Cardiac fibroblast (primary cell): ENCODE data around the gene POLR2C.
A peak's percentile ranks its signal among the peaks of the same experiment; 100 is the strongest.

Experiments
- DNase-seq, 2 donors: peaks; one replicate each; pipeline versions ENCODE4 v3.0.0 to v3.0.0-alpha.2; 2010; ENCODE audit warnings: low read depth in 2 of 2
- H3K4me3 ChIP-seq, 2 donors: replicated peaks in 1 of 2; 1 replicate in 1 of 2; 2 replicates in 1 of 2; pipeline ENCODE4 v1.5.1; 2011; ENCODE audit warnings: low read depth in 2 of 2, low read length in 2 of 2, mild to moderate bottlenecking in 2 of 2, moderate library complexity in 1 of 2
- CTCF ChIP-seq: IDR thresholded peaks from one replicate; pipeline ENCODE4 v1.5.1; 2011; ENCODE audit warnings: low read depth, mild to moderate bottlenecking, low read length, inconsistent platforms

Gene POLR2C

DNA sequence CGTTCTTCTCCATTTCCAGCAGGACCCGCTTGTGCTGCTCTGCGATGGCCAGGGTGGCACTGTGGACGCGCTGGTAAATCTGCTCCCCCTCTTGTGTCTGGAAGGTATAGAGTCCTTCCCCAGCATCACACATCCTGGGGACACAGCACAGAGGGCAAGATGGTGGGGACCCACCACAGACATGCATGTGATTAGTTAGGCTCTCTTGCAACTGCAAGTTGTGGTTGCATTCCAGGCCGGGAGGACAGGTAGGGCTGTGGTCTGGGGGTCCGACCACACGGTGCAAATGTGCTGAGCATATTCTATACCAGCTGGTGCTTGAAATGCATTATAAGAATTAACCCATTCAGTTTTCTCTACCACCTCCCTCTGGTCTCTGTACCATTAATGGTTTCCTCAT is 11.4 kb downstream of the POLR2C start:
- no peak for TF ChIP-seq CTCF
- no peak overlapping the region for H3K4me3 ChIP-seq
- no peak for DNase-seq

GRCh38 chr16:57474671-57475661 is 12.5 kb downstream of the POLR2C start:
- no peak overlapping the region for H3K4me3 ChIP-seq
- no peak for DNase-seq
- TF ChIP-seq CTCF, result no peak

DNA sequence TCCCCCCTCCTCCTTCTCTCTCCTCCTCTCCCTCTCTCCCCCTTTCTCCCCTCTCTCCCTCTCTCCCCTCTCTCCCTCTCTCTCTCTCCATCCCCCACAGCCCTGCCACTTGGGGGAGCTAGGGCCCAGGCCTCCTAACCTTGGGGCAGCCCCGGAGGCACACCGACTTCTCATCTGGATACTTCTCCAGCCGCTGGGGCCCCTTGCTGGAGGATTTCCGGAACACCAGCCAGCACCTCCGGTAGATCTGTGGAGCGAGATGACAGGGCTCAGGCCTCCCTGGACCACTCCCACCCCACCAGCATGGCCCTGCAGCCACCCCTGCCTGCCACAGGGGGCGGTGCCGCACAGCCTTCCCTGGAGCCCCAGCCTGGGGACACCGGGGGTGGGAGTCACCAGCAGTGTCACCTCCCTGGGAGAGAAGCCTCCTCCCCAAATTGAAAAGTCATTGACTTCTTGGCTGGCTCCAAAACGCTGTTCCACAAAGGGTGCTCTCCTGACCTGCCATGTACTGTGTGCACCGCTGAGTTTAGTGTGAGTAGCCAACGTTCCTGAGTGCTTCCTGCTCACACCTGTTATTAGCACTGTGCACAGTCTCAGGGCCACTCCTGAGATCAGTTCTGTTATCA is 13.3 kb downstream of the POLR2C start:
- no peak overlapping the region for H3K4me3 ChIP-seq
- DNase-seq, result peak; percentile 35 to 63
- peak; percentile 63 for TF ChIP-seq CTCF

- TF ChIP-seq CTCF, result no peak
- no peak overlapping the region for H3K4me3 ChIP-seq
- DNase-seq, result peak in 1 of 2 donors; percentile 10
Measured at GRCh38 chr16:57476546-57477410, 14.3 kb downstream of the POLR2C start.

- no peak for TF ChIP-seq CTCF
- H3K4me3 ChIP-seq, result no peak overlapping the region
- no peak for DNase-seq
Measured at GRCh38 chr16:57477531-57478202, 15.2 kb downstream of the POLR2C start.
